Activated naive CD8-positive, alpha-beta T cell treated with anti-CD3 and anti-CD28 coated beads, Interleukin-2, amount 50 U/mL, for 16 hours (primary cell): ENCODE data around the gene DNAH2.

Experiments
- DNase-seq: peaks from one replicate; pipeline ENCODE4 v3.0.0-alpha.2; 2020; ENCODE audit warnings: low read depth, low spot score

DNAH2 gene

DNA sequence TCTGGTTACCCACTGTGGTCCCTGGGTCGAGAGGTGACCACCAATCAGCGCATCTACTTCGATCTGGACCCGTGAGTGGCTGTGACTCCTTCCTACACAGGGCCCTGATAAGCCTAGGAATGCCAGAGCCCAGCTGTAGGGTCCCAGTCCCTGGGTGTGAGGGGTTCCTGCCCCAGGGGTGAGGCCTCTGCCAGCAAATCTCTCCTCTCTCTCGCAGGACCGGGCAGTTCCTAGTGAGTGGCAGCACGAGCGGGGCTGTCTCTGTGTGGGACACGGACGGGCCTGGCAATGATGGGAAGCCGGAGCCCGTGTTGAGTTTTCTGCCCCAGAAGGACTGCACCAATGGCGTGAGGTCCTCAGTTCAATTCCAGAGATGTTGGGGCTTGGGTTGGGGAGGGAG, 14.8 kb upstream of the DNAH2 start:
- DNase-seq: no peak

DNA sequence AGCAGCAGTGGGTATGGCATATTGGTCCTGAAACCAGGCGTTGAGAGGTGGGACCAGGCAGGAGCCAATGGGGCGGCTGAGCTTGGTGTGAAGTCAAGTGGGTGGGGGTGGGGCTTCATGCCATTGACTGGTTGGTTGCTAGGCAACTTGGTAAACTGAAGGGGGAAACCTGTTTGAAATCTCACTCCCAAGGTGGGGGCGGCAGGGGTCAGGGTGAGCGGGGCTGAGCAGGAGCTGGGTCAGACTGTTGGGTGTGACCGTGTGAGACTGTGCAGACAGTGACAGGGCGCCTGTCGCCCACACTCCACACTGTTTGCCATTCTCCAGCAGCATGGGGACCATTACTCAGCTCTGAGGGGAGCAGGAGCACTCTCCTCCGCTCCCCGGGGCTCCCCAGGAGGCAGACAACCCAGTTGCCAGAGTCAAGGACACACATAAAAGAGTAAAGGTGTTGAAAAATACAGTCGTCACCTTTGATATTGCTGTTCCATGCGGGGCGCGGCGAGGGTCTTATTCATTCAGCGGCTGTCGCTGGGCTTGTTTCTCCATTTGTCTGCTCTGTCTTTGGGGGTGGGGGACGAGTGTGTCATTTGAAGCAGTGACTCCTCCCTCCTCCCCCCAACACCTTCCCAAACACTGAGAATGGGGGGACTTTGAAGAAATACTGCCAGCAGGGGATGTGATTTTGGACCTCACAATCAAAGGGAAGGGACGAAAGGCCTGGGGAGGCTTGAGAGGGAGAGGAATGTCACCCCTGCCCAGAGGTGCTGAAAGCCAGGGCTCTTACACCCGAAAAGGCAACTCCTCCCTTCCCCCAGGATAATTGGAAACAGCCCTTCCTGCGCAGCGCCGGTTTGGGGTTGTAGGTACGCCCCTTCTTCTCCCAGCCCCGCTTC, 13.7 kb upstream of the DNAH2 start:
- no peak for DNase-seq

DNA sequence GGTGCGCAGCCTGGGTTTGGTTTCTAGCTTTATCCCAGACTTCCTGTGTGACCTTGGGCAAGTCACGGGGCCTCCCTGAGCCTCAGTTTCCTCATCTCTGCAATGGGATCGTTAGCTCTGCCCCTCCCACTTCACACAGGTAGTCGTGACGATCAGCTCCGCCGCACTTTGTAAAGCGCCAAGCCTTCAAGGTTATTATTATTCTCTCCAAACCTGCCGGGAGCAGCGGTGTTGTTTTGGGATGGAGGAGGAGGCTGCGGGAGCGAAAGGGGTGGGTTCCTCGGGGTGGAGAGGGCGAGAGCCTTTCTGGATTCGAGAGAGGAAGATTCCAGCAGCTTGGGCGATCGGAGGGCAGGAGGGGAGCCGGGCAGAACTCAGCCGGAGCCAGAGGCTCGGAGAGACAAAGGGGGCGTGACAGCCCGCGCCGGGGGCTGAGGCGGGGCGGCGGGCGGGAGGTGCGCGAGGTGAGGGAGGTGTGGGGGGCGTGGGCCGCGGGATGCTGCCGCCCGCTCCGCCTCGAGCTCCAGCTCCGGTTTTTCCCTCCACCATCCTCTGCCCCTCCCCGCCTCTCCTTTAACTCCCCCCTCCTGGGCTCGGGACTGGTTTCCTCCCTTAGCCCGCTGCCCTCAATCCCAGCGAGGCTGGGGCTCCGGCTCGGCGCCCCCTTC, 12.8 kb upstream of the DNAH2 start, which contains the start of gene EFNB3:
TSS of gene EFNB3 (plus strand) at position 602 of the 668 bp plus-strand sequence. CDS start 397 bp downstream, outside the sequence.
- no peak for DNase-seq

DNA sequence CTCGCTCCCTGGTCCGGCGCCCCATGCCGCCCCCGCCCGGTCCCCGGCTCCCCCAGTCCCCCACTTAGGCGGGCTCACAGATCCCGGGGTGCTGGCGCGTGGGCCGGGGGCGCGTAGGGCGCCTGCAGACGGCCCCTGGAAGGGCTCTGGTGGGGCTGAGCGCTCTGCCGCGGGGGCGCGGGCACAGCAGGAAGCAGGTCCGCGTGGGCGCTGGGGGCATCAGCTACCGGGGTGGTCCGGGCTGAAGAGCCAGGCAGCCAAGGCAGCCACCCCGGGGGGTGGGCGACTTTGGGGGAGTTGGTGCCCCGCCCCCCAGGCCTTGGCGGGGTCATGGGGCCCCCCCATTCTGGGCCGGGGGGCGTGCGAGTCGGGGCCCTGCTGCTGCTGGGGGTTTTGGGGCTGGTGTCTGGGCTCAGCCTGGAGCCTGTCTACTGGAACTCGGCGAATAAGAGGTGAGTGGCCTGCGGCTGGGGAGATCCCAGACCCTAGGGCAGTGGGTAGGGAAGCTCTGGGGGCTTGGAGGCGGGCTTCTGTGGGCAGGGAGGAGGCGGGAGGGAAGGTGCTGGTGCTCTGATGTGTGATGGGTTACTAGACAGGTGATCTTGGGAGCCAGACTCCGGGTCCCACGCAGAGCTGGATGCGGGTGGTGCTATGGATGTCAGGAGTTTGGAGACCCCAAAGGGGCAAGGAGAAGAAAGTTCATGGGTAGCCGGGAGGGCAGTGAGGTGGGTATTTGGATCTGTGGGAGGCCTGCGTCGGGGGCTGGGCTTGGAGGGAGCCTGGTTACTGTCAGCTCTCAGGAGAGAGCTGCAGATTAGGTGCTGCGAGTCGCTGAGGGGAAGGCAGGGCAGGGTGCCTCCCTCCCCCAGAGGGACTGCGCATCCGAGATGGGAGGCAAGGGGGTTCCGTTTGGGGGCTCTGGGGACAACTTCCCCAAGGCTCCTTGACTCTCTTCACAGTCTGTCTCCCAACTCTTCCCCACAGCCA, 12.0 kb upstream of the DNAH2 start:
- no peak for DNase-seq

DNA sequence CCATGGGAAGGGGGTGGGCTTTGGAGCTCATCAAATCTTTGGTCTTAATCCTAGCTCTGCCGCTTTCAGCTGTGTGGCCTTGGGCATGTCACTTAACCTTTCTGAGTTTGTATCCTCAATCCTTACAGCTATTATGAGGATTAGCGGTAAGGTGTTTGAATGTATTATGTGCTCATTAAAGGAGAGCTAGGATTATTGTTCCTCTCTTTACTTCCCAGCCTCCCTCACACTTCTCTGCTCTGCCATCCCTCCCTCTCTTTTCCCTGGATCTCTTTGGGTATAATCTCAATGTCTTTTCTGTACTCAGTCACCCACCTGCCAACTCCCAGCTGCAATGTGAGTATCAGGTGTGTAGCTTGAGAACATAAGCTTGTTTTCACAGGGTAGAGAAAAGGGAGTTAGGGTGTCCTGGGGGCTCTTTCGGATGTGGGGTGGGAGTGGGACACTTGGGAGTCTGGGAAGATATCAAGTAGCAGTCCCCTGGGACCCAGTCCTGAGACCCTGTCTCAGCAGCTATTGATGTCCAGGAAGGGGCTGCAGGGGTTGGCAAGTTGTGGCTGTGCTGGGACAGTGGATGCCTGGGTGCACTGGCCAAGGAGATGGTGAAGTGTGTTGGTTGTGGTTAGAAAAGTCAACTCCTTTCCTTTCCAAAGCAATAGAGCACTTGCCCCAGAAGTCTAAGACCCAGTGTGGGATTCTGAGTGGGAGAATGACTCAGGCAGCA, 10.8 kb upstream of the DNAH2 start:
- DNase-seq: no peak

DNA sequence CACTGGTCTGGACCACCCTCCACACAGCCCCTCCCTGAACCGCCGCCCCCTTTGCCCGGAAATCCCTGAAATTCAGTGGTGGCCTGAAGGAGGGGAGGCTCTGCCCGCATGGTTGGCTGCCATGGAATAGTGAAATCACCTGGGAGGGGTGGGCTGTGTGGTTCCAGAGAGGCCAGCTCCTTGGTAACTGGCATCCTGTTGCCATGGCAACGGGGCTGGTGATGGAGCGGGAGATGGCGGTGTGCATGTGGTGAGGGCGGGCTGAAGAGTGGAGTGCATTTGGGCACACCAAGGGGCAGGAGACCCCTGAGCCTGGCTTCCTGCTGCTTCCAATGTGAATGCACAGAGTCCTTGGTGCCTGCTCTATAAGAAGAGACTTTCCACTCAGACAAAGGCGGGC, 10.1 kb upstream of the DNAH2 start:
- DNase-seq: no peak

DNA sequence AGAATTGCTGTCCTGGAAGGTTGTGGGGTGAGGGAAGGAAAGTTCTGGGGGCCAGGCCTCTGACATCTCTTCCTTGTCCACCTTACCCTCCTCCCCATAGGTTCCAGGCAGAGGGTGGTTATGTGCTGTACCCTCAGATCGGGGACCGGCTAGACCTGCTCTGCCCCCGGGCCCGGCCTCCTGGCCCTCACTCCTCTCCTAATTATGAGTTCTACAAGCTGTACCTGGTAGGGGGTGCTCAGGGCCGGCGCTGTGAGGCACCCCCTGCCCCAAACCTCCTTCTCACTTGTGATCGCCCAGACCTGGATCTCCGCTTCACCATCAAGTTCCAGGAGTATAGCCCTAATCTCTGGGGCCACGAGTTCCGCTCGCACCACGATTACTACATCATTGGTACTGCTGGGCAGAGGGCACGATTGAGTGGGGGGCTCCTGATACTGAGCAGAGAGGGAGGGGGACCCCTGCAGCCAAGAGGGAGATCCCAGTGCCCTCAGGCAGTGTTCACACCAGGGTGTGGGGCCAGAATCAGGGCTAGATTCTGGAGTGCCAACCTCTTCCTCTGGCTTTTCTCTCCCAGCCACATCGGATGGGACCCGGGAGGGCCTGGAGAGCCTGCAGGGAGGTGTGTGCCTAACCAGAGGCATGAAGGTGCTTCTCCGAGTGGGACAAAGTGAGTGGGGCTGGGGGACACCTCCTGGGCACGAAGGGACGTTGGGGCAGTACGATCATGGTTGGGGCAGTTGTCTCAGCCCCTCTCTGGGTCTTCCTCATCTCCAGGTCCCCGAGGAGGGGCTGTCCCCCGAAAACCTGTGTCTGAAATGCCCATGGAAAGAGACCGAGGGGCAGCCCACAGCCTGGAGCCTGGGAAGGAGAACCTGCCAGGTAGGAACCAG, 9.4 kb upstream of the DNAH2 start:
- no peak for DNase-seq

DNA sequence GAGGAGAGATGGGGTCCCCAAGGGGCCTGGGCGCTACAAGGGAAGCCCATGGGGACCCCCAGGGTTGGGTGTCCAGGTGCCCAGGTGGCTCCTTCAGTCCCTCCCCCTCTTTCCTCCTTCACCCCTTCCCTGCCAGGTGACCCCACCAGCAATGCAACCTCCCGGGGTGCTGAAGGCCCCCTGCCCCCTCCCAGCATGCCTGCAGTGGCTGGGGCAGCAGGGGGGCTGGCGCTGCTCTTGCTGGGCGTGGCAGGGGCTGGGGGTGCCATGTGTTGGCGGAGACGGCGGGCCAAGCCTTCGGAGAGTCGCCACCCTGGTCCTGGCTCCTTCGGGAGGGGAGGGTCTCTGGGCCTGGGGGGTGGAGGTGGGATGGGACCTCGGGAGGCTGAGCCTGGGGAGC, 8.5 kb upstream of the DNAH2 start:
- DNase-seq: no peak

DNA sequence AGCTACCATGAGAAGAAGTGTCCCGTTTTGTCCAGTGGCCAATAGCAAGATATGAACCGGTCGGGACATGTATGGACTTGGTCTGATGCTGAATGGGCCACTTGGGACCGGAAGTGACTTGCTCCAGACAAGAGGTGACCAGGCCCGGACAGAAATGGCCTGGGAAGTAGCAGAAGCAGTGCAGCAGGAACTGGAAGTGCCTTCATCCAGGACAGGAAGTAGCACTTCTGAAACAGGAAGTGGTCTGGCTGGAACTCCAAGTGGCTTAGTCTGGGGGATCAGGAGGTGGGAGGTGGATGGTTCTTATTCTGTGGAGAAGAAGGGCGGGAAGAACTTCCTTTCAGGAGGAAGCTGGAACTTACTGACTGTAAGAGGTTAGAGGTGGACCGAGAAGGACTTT, 7.2 kb upstream of the DNAH2 start:
- DNase-seq: no peak

DNA sequence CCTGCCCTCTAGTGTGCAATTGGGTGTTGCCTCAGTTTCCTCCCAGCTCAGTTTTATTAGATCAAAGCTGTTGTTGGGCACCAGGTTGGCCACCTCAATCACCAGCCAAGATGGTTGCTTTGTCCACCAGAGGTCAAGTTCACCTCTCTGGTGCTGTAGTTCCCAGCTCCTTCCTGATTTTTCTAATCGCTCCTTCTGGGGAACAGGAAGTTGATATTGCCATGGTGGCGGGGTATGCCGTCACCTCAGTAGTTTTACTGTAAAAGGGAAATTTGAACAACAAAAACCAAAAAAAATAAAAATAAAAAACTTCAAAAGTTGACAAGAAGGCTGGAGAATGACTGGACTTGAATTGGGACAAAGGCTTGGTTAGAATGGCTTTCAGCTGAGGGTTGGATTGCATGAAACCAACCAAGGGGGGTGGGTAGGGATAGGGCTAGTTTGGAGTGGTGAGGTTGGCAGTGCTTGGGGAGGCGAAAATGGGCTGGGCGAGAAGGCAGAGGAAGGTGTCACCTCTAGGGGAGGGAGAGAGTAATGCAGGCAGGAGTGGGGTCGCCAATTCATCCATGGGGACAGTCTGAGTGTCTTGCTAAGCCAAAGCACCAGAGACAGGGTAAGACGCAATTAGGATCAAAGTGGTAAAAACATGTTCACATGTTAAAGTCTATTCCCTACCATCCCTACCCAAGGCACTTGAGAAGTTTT, 6.3 kb upstream of the DNAH2 start:
- DNase-seq: no peak

DNA sequence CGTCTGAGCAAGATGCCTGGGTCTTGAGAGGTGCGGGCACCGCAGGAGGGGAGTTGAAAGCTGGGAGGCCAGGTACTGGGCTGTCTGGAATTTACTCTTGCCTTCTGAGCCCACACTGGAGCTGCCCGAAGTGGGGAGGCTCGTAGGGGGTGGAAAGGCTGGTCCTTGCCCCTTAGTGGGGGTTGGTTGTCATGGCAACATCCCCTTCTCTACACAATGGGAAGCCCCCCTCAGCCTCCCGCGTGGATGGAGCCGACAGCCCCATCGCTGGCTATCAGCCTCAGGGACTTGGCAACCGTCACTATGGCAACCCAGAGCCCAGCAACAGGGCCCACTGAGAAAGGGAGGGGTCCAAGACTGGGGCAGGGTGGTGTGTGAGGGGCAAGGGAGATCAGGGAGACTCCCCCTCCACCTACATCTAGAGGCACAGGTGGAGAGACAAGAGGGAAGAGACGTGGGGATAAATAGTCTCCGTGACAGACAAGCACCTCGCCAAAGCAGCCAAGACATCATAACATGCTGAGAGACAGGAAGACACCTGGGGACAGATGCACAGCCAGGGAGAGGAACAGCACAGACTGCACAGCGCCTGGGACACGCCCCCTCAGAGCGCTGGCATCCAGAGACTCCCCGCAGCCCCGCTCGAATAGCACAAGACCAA, 5.3 kb upstream of the DNAH2 start:
- no peak for DNase-seq

DNA sequence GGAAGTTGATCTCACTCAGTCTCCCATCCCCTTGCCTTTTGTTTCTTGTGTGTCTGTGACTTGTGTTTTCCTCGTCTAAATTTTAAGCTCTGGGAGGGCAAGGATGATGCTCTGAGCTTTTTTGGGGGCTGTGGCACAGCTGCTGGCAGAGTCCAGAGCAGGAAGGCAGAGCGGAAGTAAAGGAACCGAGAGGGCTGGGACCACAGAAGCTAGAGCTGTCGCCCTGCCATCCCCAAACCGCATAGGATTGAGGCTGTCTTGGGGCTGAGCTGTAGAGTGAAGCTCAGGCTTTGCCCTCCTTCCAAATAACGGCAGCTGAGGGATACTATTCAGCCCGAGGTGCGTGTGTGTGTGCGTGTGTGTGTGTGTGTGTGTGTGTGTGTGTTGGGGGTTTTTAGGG, 3.8 kb upstream of the DNAH2 start:
- no peak for DNase-seq

DNA sequence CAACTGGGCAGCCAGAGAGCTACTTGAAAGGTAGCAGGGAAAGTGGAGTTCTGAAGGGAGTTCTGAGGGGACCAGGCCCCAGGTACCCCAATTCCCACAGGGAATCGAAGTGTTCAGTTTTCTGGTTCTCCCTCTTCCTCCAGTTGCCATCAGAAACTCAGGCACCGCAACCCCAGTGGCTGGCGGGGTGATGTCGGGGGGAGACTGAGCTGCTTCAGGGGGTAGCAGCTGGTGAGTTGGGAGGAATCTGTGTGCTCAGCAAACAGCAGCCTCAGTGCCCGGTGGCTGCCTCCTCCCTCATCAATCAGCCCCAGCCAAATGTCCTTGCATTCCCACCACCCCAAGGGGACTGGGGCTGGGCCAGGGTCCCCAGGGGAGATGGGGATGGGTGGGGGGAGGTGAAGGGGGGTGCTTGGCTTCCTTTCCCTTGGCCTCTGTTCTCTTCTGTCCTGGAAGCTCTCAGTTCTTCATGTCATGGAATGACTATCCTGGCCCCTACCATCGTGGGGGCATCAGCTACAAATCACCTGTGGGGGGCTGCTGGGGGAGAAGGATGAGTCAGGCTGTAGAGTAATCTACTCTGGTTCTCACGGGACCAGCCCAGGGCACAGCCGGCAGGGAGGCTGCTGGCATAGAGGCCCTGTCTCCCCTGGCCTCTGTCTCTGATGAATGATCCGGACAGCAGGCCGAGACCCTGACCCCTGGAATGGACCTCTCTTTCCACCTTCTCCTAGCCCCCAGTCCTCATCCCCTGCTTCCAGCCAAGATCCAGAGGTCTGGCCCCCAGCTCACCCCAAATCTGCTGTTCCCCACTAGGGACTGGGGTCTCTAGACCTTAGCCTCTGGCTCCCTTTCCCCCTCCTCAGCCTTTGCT, 2.6 kb upstream of the DNAH2 start:
- no peak for DNase-seq

DNA sequence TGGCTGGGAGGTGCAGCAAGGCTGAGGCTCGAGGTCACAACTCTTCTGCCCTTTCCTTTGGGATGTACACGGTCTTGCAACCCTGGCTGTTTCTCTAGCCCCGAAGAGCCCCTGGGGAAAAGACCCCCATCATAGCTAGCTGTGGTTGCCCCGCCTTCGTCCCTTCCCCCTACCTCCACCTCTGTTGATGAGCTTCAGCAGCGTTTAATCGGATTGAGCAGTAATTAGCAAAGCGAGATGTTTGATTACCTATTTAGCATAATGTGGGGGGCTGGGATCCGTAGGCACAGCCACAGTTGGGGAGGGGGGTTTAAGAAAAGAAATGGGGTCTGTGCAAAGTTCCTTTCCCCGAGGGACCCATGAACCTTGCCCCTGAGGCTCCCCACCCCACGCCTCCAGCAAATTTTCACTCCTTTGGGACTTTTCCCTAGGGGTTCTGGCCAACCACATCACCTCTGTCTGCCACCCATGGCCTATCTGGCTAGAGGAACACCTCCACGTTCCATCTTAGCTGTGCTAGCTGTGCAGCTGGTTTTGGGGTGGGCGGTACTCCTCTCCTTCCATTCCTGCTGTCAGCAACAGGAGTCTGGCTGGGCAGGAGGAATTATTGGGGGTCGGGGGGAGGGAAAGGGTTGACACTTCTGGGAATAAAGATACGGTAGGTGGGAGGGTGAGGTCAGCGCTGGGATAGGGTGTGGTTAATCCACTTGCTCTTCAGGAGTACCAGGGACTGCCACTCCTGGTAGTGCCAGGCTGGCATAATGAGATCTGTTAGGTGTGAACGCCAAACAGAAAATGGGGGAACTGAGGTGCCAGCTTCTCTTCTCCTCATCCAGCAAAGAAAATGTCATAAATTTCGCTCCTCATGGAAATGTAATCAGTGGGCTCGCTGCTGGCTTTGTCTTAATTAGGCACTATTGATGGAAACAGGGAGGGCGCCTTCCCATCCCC, 1.3 kb upstream of the DNAH2 start:
- no peak for DNase-seq

DNA sequence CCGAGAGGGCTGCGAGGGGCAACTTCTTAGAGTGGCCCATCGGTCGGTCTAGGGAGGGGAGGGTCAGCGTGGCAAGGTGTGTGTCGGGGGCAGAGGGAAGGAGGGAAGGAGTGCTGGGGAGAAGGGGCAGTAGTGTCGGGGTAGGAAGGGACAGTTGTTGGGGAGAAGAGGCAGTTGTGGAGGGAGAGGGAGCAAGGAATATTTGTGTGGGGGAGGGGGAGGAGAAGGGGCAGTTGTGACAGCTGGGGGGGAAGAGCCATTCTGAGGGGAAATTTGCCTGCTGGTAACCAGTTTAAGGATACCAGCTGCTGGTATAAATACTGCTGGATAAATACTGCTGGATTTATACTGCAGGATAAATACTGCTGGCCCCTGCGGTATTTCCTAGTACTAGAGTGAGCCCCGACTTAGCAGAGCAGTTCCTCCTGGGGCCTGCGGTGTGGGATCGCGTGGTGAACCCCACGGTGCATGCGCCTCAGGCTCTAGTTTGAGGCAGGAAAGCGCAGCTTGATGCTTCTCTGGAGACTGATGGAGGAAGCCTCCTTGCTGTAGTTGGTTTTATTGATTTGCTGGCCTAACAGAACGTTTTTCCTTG, 309 bp downstream of the DNAH2 start:
- DNase-seq: no peak

DNA sequence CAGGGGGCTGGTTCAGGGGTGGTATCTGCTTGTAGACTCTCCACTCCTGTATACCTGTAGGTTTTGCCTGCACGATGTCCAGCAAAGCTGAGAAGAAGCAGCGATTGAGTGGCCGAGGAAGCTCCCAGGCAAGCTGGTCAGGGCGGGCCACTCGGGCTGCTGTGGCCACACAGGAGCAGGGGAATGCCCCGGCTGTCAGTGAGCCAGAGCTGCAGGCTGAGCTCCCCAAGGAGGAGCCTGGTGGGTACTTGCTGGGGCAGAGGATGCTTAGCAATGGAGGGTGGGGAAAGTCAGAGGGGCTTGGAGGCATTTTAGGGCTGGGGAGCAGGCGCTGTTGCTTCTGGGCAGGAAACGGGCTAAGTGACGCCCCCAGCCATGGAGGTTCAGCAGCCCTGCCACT, 2.1 kb downstream of the DNAH2 start:
- no peak for DNase-seq
